Gastrocnemius medialis (tissue), 4 donors: ENCODE data around the gene SMARCD1. TPM values are rescaled to one million over a fixed set of nuclear protein-coding genes. Genes with fewer than 3 reads are reported as not detected.

Source experiments
- ATAC-seq, 2 donors: fragments of 150-250 bp; one replicate each; pipeline ENCODE4 v1.9.1; 2016
- DNase-seq, 2 donors: peaks; one replicate each; pipeline ENCODE4 v3.0.0-alpha.2; 2019
- H3K27ac ChIP-seq, 4 donors: fragments of 200-600 bp; sonication (generic); 1 replicate in 1 of 4; 2 replicates in 3 of 4; pipeline ENCODE4 v1.5.1; 2016 to 2018; ENCODE audit warnings: mild to moderate bottlenecking in 2 of 4, moderate library complexity in 1 of 4
- H3K27me3 ChIP-seq, 3 donors: fragments of 200-600 bp; sonication (generic) in 2 of 3; 1 replicate in 1 of 3; 2 replicates in 2 of 3; pipeline versions ENCODE4 v1.5.1 to v1.6.0; 2016 to 2019; ENCODE audit warnings: mild to moderate bottlenecking in 1 of 3, moderate library complexity in 1 of 3
- H3K36me3 ChIP-seq, 2 donors: fragments of 200-600 bp; sonication (generic) in 1 of 2; one replicate each; pipeline ENCODE4 v1.5.1; 2017 to 2018
- H3K4me1 ChIP-seq, 2 donors: fragments of 200-600 bp; sonication (generic) in 1 of 2; one replicate each; pipeline ENCODE4 v1.5.1; 2016 to 2017; ENCODE audit warnings: mild to moderate bottlenecking in 2 of 2
- H3K4me3 ChIP-seq, 4 donors: fragments of 200-600 bp; sonication (generic) in 3 of 4; 1 replicate in 1 of 4; 2 replicates in 3 of 4; pipeline ENCODE4 v1.5.1; 2016 to 2019; ENCODE audit warnings: mild to moderate bottlenecking in 2 of 4
- H3K9me3 ChIP-seq, 3 donors: fragments of 200-600 bp; sonication (generic) in 2 of 3; 1 replicate in 1 of 3; 2 replicates in 2 of 3; pipeline ENCODE4 v1.5.1; 2016 to 2019
- POLR2A ChIP-seq, 2 donors: fragments of 450-650 bp; IDR thresholded peaks; one replicate each; pipeline ENCODE4 v1.6.1; 2017; ENCODE audit warnings: antibody characterized with exemption in 2 of 2, mild to moderate bottlenecking in 2 of 2, moderate library complexity in 2 of 2
- in situ Hi-C, 4 donors: fragments of 200-750 bp; cut with MboI; loops; one replicate each; pipeline versions ENCODE4 v1.15.0 to v1.8.0; 2017; ENCODE audit warnings: low sequenced_read_pairs in 4 of 4
- intact Hi-C: fragments of 100-400 bp; cut with DNase I; formaldehyde crosslinking; loops from one replicate; pipeline ENCODE4 v1.15.1; 2023; ENCODE audit warnings: low total_unique reads
- total RNA-seq, 4 donors: library from RNA; depleted of rRNA; stranded (reverse); fragments of >200 nt; gene quantifications; one replicate each; pipeline versions ENCODE4 v1.1.0 to v1.2.3, GENCODE V29; 2016
- TF ChIP-seq, protein P1 (sequence below), 5 experiments: fragments of 450-650 bp in 3 of 5; fragments of 200-600 bp in 2 of 5; sonication (generic) in 2 of 5; IDR thresholded peaks in 4 of 5; conservative IDR thresholded peaks in 1 of 5; 1 replicate in 4 of 5; 2 replicates in 1 of 5; pipeline ENCODE4 v1.5.1; 2016 to 2019; ENCODE audit warnings: antibody characterized with exemption in 5 of 5, mild to moderate bottlenecking in 3 of 5, moderate library complexity in 3 of 5

The SMARCD1 gene
- total RNA-seq, result 10 to 100 TPM; 16.9 to 27.3 (median 20.1) TPM

DNA sequence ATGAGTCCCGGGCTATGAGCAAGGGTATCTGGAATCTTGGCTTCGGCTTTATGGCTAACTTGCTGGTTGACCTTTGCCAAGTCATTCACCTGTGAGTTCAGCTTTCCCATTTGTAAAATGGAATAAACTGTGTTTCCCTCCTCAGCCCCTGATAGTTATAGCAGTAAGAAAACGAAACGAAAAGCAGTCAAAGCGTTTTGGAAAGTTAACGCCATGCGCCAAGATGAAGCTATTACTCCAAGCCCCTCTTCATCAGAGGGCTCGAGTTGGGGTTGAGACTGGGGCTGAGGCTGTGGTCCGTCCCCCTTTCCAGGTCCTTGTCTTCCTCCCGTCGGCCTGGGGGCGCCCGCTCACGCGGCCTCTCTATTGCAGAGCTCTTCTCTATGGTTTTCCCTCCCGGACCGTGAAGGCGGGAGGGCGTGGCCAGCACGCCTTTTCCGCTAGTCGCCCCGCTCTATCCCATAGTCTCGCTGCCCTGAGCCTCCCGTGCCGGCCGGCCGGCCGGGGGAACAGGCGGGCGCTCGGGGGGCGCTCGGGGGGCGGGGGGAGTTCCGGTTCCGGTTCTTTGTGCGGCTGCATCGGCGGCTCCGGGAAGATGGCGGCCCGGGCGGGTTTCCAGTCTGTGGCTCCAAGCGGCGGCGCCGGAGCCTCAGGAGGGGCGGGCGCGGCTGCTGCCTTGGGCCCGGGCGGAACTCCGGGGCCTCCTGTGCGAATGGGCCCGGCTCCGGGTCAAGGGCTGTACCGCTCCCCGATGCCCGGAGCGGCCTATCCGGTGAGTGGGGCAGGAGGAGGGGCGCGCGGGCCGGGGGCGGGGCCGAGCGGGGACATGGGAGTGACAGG lies at the start of gene SMARCD1:
Gene SMARCD1, plus strand, starts transcription at position 568 of the 840 bp plus-strand sequence. Its CDS starts 28 bp downstream, at position 596.
- Histone ChIP-seq H3K36me3 (peaks cover 2 to 36% of the 10 kb centered on the region in 2 donors), H3K4me1 (peaks cover 13 to 14% of the 10 kb centered on the region in 2 donors), H3K4me3 (peak within 1 kb of the TSS; percentile 81 to 95 (median 88)), H3K9me3 (no peaks in the 10 kb centered on the region), H3K27ac (peak within 1 kb of the TSS; percentile 92 to 99 (median 96)), H3K27me3 (no peaks in the 10 kb centered on the region)
- TF ChIP-seq, protein P1, sequence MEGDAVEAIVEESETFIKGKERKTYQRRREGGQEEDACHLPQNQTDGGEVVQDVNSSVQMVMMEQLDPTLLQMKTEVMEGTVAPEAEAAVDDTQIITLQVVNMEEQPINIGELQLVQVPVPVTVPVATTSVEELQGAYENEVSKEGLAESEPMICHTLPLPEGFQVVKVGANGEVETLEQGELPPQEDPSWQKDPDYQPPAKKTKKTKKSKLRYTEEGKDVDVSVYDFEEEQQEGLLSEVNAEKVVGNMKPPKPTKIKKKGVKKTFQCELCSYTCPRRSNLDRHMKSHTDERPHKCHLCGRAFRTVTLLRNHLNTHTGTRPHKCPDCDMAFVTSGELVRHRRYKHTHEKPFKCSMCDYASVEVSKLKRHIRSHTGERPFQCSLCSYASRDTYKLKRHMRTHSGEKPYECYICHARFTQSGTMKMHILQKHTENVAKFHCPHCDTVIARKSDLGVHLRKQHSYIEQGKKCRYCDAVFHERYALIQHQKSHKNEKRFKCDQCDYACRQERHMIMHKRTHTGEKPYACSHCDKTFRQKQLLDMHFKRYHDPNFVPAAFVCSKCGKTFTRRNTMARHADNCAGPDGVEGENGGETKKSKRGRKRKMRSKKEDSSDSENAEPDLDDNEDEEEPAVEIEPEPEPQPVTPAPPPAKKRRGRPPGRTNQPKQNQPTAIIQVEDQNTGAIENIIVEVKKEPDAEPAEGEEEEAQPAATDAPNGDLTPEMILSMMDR (IDR thresholded peaks at IDR 0.05 in 4 of 5, conservative IDR thresholded peaks at IDR 0.05 in 1 of 5), result peak in 2 of 5 experiments; percentile 26 to 41
- peak in 1 of 2 donors; percentile 37 for TF ChIP-seq POLR2A (IDR thresholded peaks at IDR 0.05)
- ATAC-seq (peak; percentile 81 to 91), DNase-seq (peak; percentile 86 to 88)
- intact Hi-C loops (loop anchor here (1.0 to 10.0 kb wide), 3 partner anchors 27 to 230 kb away; partner anchors contain the start of genes CERS5 and COX14), in situ Hi-C loops (loop anchor here in 2 of 4 donors (25.0 kb wide), 1 partner anchor 227 kb away; no protein-coding TSS in a partner anchor)

DNA sequence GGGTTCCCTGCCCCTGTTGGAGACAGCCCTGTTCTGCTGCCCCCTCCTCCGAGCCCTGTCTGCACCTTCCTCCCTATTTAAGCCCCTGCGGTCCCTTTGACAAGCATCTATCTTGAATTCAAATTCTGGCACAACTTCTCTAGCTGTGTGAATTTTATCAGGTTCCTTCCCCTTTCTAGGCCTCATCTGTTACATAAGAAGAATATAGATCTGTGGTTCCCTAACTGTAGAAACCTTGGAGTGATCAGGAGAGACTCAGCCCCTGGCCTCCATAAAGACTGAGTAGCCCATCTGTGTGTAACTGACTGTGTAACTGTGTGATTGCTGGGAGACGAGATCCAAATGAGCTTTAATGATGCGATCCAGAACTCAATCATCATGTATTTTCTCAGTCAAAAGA lies 46.8 kb upstream of the SMARCD1 start:
- H3K9me3 ChIP-seq, result no peaks in the 10 kb centered on the region
- no peak for ATAC-seq
- no peak for DNase-seq
- no peak overlapping the region for H3K27ac ChIP-seq
- intact Hi-C loops (loop anchor here (2.0 kb wide), 1 partner anchor 18 kb away; the partner anchor contains the start of gene ASIC1), in situ Hi-C loops (no loop called here)
- peaks cover 0 to 7% (median 0%) of the 10 kb centered on the region in 3 donors for H3K27me3 ChIP-seq
- no peaks in the 10 kb centered on the region for H3K4me1 ChIP-seq
- no peak overlapping the region for H3K4me3 ChIP-seq
- no peaks in the 10 kb centered on the region for H3K36me3 ChIP-seq
- no peak for TF ChIP-seq POLR2A (IDR thresholded peaks at IDR 0.05)
- TF ChIP-seq, protein P1 (IDR thresholded peaks at IDR 0.05 in 4 of 5, conservative IDR thresholded peaks at IDR 0.05 in 1 of 5), result no peak

DNA sequence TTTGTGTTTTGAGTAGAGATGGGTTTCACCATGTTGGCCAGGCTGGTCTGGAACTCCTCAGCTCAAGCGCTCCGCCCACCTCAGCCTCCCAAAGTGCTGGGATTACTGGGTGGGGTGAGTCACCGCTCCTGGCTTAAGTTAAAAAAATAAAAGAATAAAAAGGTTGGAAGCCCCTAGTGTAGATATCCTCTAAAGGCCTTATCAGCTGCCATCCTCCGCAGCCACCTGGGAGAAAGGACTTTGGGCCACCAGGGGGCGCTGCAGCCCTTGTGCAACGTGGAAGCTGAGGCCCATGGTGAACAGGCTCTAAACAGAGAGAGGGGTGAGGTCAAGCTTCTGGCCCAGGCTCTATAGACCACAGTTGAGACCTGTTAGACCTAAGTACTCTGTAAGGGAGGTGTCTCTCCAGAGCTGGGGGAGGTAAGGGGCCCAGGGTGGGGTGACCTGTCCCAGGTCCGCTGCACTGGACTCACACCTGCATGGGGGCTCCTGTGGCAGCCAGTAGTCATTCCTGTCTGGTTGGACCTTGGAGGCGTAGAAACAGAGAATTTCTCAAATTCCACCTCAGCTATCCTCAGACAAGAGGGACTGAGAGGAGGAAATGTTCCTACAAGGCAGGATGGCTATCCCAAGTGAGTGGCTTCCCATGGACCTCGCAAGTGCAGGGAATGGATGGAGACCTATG lies 45.8 kb upstream of the SMARCD1 start:
- DNase-seq (peak; percentile 32 to 63), ATAC-seq (peak; percentile 69 to 73)
- no peaks in the 10 kb centered on the region for H3K36me3 ChIP-seq
- no peaks in the 10 kb centered on the region for H3K9me3 ChIP-seq
- in situ Hi-C loops, result no loop called here
- no peaks in the 10 kb centered on the region for H3K27me3 ChIP-seq
- TF ChIP-seq POLR2A (IDR thresholded peaks at IDR 0.05), result no peak
- TF ChIP-seq, protein P1 (IDR thresholded peaks at IDR 0.05 in 4 of 5, conservative IDR thresholded peaks at IDR 0.05 in 1 of 5), result peak; percentile 67 to 90 (median 80)
- intact Hi-C loops, result loop anchor here (1.0 to 2.0 kb wide), 2 partner anchors 18 to 31 kb away; partner anchors contain the start of gene ASIC1
- H3K4me3 ChIP-seq, result no peak overlapping the region
- H3K4me1 ChIP-seq, result no peaks in the 10 kb centered on the region
- no peak overlapping the region for H3K27ac ChIP-seq

DNA sequence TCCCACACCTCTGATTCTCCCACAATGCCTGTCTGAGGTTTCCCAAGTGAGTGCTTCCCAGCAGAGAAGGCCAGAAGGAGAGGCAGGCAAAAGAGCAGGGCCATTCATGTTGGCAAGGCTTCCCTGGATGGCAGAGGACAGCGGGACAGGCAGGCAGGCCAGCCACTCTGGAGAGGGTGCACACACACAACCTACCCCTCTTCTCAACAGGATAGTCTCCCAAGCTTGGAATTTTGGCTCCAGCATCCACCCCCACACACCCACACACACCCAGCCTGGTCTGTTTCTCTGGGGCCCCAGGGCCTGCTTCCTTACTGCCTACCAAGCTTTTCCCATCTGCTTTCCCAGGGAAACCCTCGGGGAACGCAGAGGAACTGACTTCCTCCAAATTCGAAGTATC lies 44.5 kb upstream of the SMARCD1 start:
- intact Hi-C loops, result no loop called here
- no peaks in the 10 kb centered on the region for H3K27me3 ChIP-seq

More for the DNA sequence above, 44.5 kb upstream of the SMARCD1 start:
- Histone ChIP-seq H3K9me3 (no peaks in the 10 kb centered on the region), H3K4me3 (no peak overlapping the region), H3K36me3 (no peaks in the 10 kb centered on the region), H3K4me1 (no peaks in the 10 kb centered on the region), H3K27ac (no peak overlapping the region)
- TF ChIP-seq, protein P1 (IDR thresholded peaks at IDR 0.05 in 4 of 5, conservative IDR thresholded peaks at IDR 0.05 in 1 of 5), result no peak
- no peak for TF ChIP-seq POLR2A (IDR thresholded peaks at IDR 0.05)
- DNase-seq (no peak), ATAC-seq (no peak)
- in situ Hi-C loops, result no loop called here
